ENCODE data around the gene HLA-DQA1.

Gene HLA-DQA1

DNA sequence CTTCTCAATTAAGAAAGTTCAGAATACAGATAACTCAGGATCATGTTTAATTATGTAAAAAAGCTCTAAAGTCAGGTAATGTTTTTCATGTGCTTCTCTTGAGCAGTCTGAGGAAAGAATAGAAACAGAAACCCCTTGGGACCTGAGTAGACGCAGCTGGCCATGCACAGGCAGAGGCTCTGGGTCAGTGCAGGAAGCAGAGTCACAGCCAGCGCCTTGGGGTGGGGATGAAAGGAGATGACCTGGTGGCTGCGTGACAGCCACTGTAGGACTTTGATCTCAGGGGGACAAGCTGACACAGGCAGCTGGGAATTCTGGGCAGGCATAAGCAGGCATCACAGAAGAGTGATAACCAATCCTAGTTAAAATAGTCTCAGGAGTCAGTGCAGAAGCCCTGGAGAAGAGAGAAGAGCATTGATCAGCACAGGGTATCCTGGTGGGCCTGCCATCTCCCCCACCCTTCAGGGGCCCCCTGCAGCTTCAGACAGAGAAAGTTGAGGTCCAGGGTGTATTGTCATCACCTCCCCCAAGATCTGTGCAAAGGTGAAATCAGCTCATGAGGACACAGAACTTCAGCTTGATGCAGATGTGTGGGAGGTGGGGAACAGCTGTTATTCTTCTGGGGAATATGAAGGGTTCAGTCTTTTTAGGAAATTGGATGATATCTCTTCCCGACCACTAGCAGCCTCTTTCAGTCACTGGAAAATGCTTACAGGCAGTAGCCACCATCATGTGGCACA, 22.8 kb downstream of the HLA-DQA1 start:
- TF ChIP-seq, protein P1, sequence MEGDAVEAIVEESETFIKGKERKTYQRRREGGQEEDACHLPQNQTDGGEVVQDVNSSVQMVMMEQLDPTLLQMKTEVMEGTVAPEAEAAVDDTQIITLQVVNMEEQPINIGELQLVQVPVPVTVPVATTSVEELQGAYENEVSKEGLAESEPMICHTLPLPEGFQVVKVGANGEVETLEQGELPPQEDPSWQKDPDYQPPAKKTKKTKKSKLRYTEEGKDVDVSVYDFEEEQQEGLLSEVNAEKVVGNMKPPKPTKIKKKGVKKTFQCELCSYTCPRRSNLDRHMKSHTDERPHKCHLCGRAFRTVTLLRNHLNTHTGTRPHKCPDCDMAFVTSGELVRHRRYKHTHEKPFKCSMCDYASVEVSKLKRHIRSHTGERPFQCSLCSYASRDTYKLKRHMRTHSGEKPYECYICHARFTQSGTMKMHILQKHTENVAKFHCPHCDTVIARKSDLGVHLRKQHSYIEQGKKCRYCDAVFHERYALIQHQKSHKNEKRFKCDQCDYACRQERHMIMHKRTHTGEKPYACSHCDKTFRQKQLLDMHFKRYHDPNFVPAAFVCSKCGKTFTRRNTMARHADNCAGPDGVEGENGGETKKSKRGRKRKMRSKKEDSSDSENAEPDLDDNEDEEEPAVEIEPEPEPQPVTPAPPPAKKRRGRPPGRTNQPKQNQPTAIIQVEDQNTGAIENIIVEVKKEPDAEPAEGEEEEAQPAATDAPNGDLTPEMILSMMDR (IDR thresholded peaks at IDR 0.05; ENCODE audit: low read length, missing control alignments), result no peak
- H3K4me3 ChIP-seq (replicated peaks; ENCODE audit: low read depth, low read length), result no peak overlapping the region
- no peak for DNase-seq (ENCODE audit: low read depth)

DNA sequence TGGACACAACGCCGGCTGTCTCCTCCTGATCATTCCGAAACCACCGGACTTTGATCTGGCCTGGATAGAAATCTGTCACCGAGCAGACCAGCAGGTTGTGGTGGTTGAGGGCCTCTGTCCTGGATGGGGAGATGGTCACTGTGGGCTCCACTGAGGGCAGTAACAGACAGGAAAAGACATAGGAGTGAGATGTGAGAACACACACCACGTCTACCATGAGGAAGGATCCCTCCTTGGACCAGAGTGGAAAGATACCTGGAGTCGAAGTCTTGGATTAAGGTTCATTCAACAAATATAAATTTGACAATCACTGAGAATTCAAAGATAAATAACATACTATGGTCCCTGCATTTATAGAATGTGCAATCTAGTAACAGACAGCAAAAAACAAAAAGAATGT, 24.9 kb downstream of the HLA-DQA1 start:
- TF ChIP-seq, protein P1 (IDR thresholded peaks at IDR 0.05; ENCODE audit: low read length, missing control alignments), result no peak
- H3K4me3 ChIP-seq (replicated peaks; ENCODE audit: low read depth, low read length), result no peak overlapping the region
- no peak for DNase-seq (ENCODE audit: low read depth)

DNA sequence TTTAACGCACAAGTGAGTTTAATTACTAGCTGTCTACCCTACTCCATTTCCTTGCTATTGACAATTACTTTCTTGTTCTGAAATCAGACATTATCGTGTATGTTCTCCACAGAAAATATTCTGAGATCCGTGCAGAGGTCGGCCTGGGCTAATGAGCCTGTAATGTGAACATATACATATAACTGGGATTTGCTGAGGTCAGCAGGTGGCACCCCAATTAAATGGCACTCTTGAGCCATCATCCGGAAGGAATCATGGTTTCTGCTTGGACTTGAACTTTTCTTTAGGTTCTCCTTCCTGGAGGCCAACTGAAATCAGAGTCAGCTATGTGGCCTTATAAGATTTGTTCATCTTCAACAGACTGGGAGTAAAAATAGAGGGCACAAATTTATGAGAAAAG, 25.6 kb downstream of the HLA-DQA1 start:
- TF ChIP-seq, protein P1 (IDR thresholded peaks at IDR 0.05; ENCODE audit: low read length, missing control alignments), result no peak
- DNase-seq (ENCODE audit: low read depth), result no peak
- no peak overlapping the region for H3K4me3 ChIP-seq (replicated peaks; ENCODE audit: low read depth, low read length)

DNA sequence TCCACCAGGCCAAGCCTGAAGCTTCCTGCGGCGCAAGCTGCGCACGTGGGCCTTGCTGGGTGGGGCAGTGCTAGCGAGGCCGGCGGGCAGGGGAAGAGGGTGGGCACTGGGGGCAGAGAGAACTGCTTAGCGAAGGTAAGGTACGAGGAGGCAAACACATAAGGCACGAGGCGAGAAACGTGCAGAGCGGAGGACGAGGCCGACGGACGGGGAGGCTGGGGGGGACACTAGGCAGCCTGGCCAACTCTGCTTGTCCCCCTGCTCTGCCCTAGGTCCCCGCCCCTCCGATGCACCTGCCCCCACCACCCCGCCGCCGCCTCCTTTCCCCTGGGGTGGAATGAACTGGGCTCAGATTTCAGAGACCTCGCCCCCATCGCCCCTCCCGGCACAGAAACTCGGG, 27.1 kb downstream of the HLA-DQA1 start:
- H3K4me3 ChIP-seq (replicated peaks; ENCODE audit: low read depth, low read length), result no peak overlapping the region
- TF ChIP-seq, protein P1 (IDR thresholded peaks at IDR 0.05; ENCODE audit: low read length, missing control alignments), result no peak
- DNase-seq (ENCODE audit: low read depth), result no peak

DNA sequence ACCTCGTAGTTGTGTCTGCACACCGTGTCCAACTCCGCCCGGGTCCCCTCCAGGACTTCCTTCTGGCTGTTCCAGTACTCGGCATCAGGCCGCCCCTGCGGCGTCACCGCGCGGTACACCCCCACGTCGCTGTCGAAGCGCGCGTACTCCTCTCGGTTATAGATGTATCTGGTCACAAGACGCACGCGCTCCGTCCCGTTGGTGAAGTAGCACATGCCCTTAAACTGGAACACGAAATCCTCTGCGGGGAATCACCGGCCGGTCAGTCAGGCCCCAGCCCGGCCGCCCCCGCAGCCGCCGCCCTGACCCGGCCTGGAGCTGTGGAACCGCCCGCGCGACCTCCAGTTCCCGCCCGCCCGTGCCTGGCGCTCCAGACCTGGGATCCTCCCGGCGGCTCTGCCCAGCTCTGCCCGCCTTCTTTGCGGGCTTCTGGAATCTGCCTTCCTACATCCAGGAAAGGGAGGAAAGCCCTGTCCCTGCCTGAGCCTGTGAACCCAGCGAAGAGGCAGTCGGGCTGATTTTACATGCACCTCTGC, 27.7 kb downstream of the HLA-DQA1 start:
- DNase-seq (ENCODE audit: low read depth), result no peak
- no peak overlapping the region for H3K4me3 ChIP-seq (replicated peaks; ENCODE audit: low read depth, low read length)

DNA sequence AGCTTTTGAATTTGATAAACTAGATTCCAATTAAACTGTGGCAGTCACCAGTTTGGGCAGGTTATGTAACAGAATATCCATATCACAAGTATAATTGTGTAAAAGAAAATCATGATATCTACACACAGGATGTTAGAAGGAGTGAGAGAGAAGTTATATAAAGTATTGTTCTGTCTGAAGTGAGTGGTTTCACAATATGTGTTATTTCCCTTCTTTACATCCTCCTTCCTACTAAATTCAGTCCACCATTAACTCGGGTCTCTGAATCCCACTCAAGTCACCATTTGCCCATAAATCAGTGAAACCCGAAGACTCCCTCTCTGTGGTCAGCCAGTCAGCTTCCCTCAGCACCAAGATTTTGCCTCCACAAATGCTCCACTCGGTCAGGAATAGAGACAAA, 28.5 kb downstream of the HLA-DQA1 start:
- no peak for DNase-seq (ENCODE audit: low read depth)
- TF ChIP-seq, protein P1 (IDR thresholded peaks at IDR 0.05; ENCODE audit: low read length, missing control alignments), result no peak
- H3K4me3 ChIP-seq (replicated peaks; ENCODE audit: low read depth, low read length), result no peak overlapping the region

More for the DNA sequence above, 27.7 kb downstream of the HLA-DQA1 start:
- TF ChIP-seq, protein P1 (IDR thresholded peaks at IDR 0.05; ENCODE audit: low read length, missing control alignments), result no peak

All from fibroblast of pulmonary artery (primary cell).